PC-9 (cell line): ENCODE data around the gene UBE2O. TPM values are rescaled to one million over a fixed set of nuclear protein-coding genes. Genes with fewer than 3 reads are reported as not detected.

Experiments used
- BruUV-seq: library from RNA; stranded (reverse); fragments of 400-500 nt; replicated peaks from 2 replicates; lab custom pipeline; 2021; lab: Mats Ljungman, UMichigan
- CTCF ChIA-PET: fragments of 300-600 bp; sonication (Branson Sonifier 250); formaldehyde crosslinking; loops from one replicate; lab custom pipeline; 2022; ENCODE audit warnings: antibody characterized with exemption; lab: Charles Lee
- POLR2A ChIA-PET: fragments of 300-600 bp; sonication (Branson Sonifier 250); formaldehyde crosslinking; loops from one replicate; lab custom pipeline; 2022; ENCODE audit warnings: antibody characterized with exemption; ENCODE audit not compliant: unreplicated experiment; lab: Charles Lee
- DNase-seq, 2 experiments: peaks; one replicate each; pipeline versions ENCODE4 v3.0.0 to v3.0.0-alpha.2; 2015 to 2022; ENCODE audit warnings: mixed read lengths in 1 of 2
- H2AFZ ChIP-seq: fragments of 200-600 bp; sonication (generic); 2 replicates; pipeline ENCODE4 v1.8.1; 2017; ENCODE audit warnings: antibody characterized with exemption
- H3F3A ChIP-seq: fragments of 200-600 bp; sonication (generic); 2 replicates; pipeline ENCODE4 v1.8.1; 2017; ENCODE audit warnings: antibody characterized with exemption, mild to moderate bottlenecking, low read depth; ENCODE audit not compliant: insufficient read depth
- H3K27ac ChIP-seq: fragments of 200-600 bp; sonication (generic); 2 replicates; pipeline ENCODE4 v1.6.1; 2016; ENCODE audit warnings: mixed run types
- H3K27me3 ChIP-seq: fragments of 200-600 bp; sonication (generic); 2 replicates; pipeline ENCODE4 v1.6.1; 2016; ENCODE audit warnings: low read depth, mixed run types; ENCODE audit not compliant: insufficient read depth
- H3K36me3 ChIP-seq: fragments of 200-600 bp; sonication (generic); 2 replicates; pipeline ENCODE4 v1.6.1; 2016; ENCODE audit warnings: low read depth, mixed run types
- H3K4me1 ChIP-seq: fragments of 200-600 bp; sonication (generic); replicated peaks from 2 replicates; pipeline ENCODE4 v1.6.1; 2016; ENCODE audit warnings: mixed run types; ENCODE audit not compliant: insufficient read depth
- H3K4me2 ChIP-seq: fragments of 200-600 bp; sonication (generic); 2 replicates; pipeline ENCODE4 v1.6.1; 2017; ENCODE audit warnings: mixed run types
- H3K4me3 ChIP-seq: fragments of 200-600 bp; sonication (generic); 2 replicates; pipeline ENCODE4 v1.6.1; 2016; ENCODE audit warnings: mixed run types
- H3K79me2 ChIP-seq: fragments of 200-600 bp; sonication (generic); 2 replicates; pipeline ENCODE4 v1.6.1; 2017; ENCODE audit warnings: low read depth, mixed run types
- H3K9me2 ChIP-seq: fragments of 200-600 bp; sonication (generic); 2 replicates; pipeline ENCODE4 v1.8.1; 2017; ENCODE audit warnings: mild to moderate bottlenecking; ENCODE audit not compliant: insufficient read depth
- H3K9me3 ChIP-seq: fragments of 200-600 bp; sonication (generic); 2 replicates; pipeline ENCODE4 v1.8.1; 2016; ENCODE audit warnings: low read depth; ENCODE audit not compliant: insufficient read depth
- H4K20me1 ChIP-seq: fragments of 200-600 bp; sonication (generic); 2 replicates; pipeline ENCODE4 v1.8.1; 2017; ENCODE audit not compliant: insufficient read depth
- EZH2 ChIP-seq: fragments of 200-600 bp; sonication (generic); IDR thresholded peaks from 2 replicates; pipeline ENCODE4 v1.8.0; 2017; ENCODE audit warnings: antibody characterized with exemption, low read depth
- intact Hi-C: fragments of 100-400 bp; cut with micrococcal nuclease; formaldehyde crosslinking; loops from one replicate; pipeline ENCODE4 v1.10.0; 2022; ENCODE audit not compliant: unreplicated experiment
- total RNA-seq: library from RNA; stranded (reverse); gene quantifications from 2 replicates; pipeline ENCODE4 v1.2.3, GENCODE V29; 2021
- TF ChIP-seq, protein P1 (sequence below): fragments of 200-600 bp; sonication (generic); conservative IDR thresholded peaks from 2 replicates; pipeline ENCODE4 v1.6.1; 2017; ENCODE audit warnings: mixed run types, antibody characterized with exemption, mild to moderate bottlenecking, moderate library complexity

UBE2O gene
- total RNA-seq, 1 experiment from 2014 or later = 28.0 TPM

GRCh38 chr17:76405967-76406647, 46.8 kb downstream of the UBE2O start:
- H2AFZ ChIP-seq = no peak overlapping the region
- H4K20me1 ChIP-seq = peaks cover 14% of the 10 kb centered on the region
- H3K9me2 ChIP-seq = no peaks in the 10 kb centered on the region
- H3K27me3 ChIP-seq = no peaks in the 10 kb centered on the region
- no peak for DNase-seq
- intact Hi-C loops = no loop called here
- H3K4me3 ChIP-seq = no peak overlapping the region
- no peak overlapping the region for H3K27ac ChIP-seq
- H3F3A ChIP-seq = no peaks in the 10 kb centered on the region
- ChIA-PET POLR2A (no interaction called here), CTCF (no interaction called here)
- no peaks in the 10 kb centered on the region for H3K9me3 ChIP-seq
- no peaks in the 10 kb centered on the region for H3K4me1 ChIP-seq
- H3K36me3 ChIP-seq = no peaks in the 10 kb centered on the region
- TF ChIP-seq, protein P1, sequence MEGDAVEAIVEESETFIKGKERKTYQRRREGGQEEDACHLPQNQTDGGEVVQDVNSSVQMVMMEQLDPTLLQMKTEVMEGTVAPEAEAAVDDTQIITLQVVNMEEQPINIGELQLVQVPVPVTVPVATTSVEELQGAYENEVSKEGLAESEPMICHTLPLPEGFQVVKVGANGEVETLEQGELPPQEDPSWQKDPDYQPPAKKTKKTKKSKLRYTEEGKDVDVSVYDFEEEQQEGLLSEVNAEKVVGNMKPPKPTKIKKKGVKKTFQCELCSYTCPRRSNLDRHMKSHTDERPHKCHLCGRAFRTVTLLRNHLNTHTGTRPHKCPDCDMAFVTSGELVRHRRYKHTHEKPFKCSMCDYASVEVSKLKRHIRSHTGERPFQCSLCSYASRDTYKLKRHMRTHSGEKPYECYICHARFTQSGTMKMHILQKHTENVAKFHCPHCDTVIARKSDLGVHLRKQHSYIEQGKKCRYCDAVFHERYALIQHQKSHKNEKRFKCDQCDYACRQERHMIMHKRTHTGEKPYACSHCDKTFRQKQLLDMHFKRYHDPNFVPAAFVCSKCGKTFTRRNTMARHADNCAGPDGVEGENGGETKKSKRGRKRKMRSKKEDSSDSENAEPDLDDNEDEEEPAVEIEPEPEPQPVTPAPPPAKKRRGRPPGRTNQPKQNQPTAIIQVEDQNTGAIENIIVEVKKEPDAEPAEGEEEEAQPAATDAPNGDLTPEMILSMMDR = no peak
- no peak for TF ChIP-seq EZH2
- no peak overlapping the region for H3K4me2 ChIP-seq
- 0 out of 2 replicates have a peak, but pooled peaks cover 5% of the 10 kb centered on the region for H3K79me2 ChIP-seq
- no TSS peak for BruUV-seq

GRCh38 chr17:76405607-76405966, 47.4 kb downstream of the UBE2O start:
- Histone ChIP-seq H3K9me3 (no peaks in the 10 kb centered on the region), H3K4me3 (no peak overlapping the region), H3K4me2 (no peak overlapping the region), H3K9me2 (no peaks in the 10 kb centered on the region), H4K20me1 (peaks cover 14% of the 10 kb centered on the region), H3K4me1 (no peaks in the 10 kb centered on the region), H3K79me2 (0 out of 2 replicates have a peak, but pooled peaks cover 5% of the 10 kb centered on the region), H3K27ac (no peak overlapping the region), H3F3A (no peaks in the 10 kb centered on the region), H2AFZ (no peak overlapping the region), H3K27me3 (no peaks in the 10 kb centered on the region), H3K36me3 (no peaks in the 10 kb centered on the region)
- TF ChIP-seq, protein P1 = no peak
- TF ChIP-seq EZH2 = no peak
- ChIA-PET POLR2A (no interaction called here), CTCF (no interaction called here)
- intact Hi-C loops = no loop called here
- no peak for DNase-seq
- no TSS peak for BruUV-seq

GRCh38 chr17:76404976-76405563, 47.9 kb downstream of the UBE2O start:
- POLR2A ChIA-PET = no interaction called here
- TF ChIP-seq, protein P1 = no peak
- TF ChIP-seq EZH2 = no peak
- Histone ChIP-seq H4K20me1 (peaks cover 14% of the 10 kb centered on the region), H3K79me2 (0 out of 2 replicates have a peak, but pooled peaks cover 5% of the 10 kb centered on the region), H3F3A (no peaks in the 10 kb centered on the region), H3K4me1 (no peaks in the 10 kb centered on the region), H3K27ac (no peak overlapping the region), H3K9me3 (no peaks in the 10 kb centered on the region), H3K36me3 (no peaks in the 10 kb centered on the region), H3K4me3 (no peak overlapping the region), H3K4me2 (no peak overlapping the region), H2AFZ (no peak overlapping the region), H3K27me3 (no peaks in the 10 kb centered on the region), H3K9me2 (no peaks in the 10 kb centered on the region)
- intact Hi-C loops = no loop called here
- no TSS peak for BruUV-seq
- no peak for DNase-seq
- CTCF ChIA-PET = no interaction called here
